Measurements from ENCODE around the gene NTSR2.

DNA sequence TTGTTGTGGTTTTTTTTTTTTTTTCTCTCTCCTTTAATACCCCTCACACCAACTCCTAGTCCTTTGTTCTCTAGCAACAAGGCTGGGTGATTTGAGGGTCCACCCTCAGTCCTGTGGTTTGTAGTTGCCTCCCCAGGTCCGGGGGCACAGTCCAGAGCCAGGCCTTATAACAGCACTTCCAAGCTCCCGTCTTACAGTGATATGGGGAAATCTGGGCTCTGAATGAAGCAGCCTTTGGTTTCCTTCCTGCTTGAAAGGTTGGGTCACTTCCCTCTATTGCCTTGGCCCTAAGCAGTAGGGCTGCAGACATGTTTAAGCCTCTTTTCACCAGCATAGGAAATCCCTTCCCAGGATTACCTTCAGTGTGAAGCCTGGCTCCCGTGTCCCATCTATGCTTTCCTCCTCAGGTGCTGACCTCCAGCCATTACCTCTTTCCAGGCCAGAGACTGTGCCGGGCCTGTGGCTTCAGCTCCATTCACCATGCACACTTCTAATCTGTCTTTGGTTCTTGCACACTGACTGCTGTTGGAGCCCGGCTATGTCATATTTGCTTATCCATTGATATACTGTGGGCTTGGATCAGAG, 21.2 kb upstream of the NTSR2 start:
- TF ChIP-seq, protein P1, sequence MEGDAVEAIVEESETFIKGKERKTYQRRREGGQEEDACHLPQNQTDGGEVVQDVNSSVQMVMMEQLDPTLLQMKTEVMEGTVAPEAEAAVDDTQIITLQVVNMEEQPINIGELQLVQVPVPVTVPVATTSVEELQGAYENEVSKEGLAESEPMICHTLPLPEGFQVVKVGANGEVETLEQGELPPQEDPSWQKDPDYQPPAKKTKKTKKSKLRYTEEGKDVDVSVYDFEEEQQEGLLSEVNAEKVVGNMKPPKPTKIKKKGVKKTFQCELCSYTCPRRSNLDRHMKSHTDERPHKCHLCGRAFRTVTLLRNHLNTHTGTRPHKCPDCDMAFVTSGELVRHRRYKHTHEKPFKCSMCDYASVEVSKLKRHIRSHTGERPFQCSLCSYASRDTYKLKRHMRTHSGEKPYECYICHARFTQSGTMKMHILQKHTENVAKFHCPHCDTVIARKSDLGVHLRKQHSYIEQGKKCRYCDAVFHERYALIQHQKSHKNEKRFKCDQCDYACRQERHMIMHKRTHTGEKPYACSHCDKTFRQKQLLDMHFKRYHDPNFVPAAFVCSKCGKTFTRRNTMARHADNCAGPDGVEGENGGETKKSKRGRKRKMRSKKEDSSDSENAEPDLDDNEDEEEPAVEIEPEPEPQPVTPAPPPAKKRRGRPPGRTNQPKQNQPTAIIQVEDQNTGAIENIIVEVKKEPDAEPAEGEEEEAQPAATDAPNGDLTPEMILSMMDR (IDR thresholded peaks at IDR 0.05) = no peak
- no peak for TF ChIP-seq ZFX (IDR thresholded peaks at IDR 0.05; ENCODE audit: borderline replicate concordance)

Data from 22Rv1 (cell line).